Body of pancreas (tissue), 4 donors: ENCODE measurements around the gene NR2C2. TPM values are rescaled to one million over a fixed set of nuclear protein-coding genes. Genes with fewer than 3 reads are reported as not detected.

Experiments used
- ATAC-seq: fragments of 150-250 bp; one replicate; pipeline ENCODE4 v1.9.1; 2016
- DNase-seq, 4 donors: peaks; one replicate each; pipeline ENCODE4 v3.0.0-alpha.2; 2019
- H3K27ac ChIP-seq, 4 donors: fragments of 200-600 bp; sonication (generic); 1 replicate in 3 of 4; 2 replicates in 1 of 4; pipeline versions ENCODE4 v1.5.1 to v1.6.1; 2016 to 2019; ENCODE audit warnings: mild to moderate bottlenecking in 1 of 4, mixed read lengths in 1 of 4, moderate library complexity in 1 of 4
- H3K27me3 ChIP-seq, 2 donors: fragments of 200-600 bp; sonication (generic); one replicate each; pipeline ENCODE4 v1.6.0; 2016; ENCODE audit warnings: mild to moderate bottlenecking in 1 of 2
- H3K36me3 ChIP-seq, 2 donors: fragments of 200-600 bp; sonication (generic); replicated peaks in 1 of 2; 2 replicates each; pipeline ENCODE4 v1.5.1; 2016; ENCODE audit warnings: low read depth in 2 of 2; ENCODE audit not compliant: insufficient read depth in 1 of 2
- H3K4me1 ChIP-seq: fragments of 200-600 bp; sonication (generic); one replicate; pipeline ENCODE4 v1.6.0; 2016
- H3K4me3 ChIP-seq, 2 donors: fragments of 200-600 bp; sonication (generic); 1 replicate in 1 of 2; 2 replicates in 1 of 2; pipeline ENCODE4 v1.5.1; 2016 to 2019
- H3K9me3 ChIP-seq, 3 donors: fragments of 200-600 bp; sonication (generic); 1 replicate in 2 of 3; 2 replicates in 1 of 3; pipeline ENCODE4 v1.5.1; 2016
- CTCF ChIP-seq, 7 experiments: fragments of 450-650 bp in 4 of 7; fragments of 200-600 bp in 3 of 7; sonication (generic) in 3 of 7; IDR thresholded peaks; one replicate each; pipeline ENCODE4 v1.5.1; 2016 to 2019; ENCODE audit warnings: antibody characterized with exemption in 7 of 7
- POLR2A ChIP-seq, 3 donors: fragments of 450-650 bp; IDR thresholded peaks; one replicate each; pipeline ENCODE4 v1.6.1; 2016; ENCODE audit warnings: antibody characterized with exemption in 3 of 3, mild to moderate bottlenecking in 2 of 3
- WGBS, 2 donors: methylation state at CpG; one replicate each; pipeline ENCODE4 v1.1.5; 2017; 5-methylcytosine and 5-hydroxymethylcytosine counted together
- intact Hi-C: fragments of 100-400 bp; cut with DNase I; formaldehyde crosslinking; loops from one replicate; pipeline ENCODE4 v1.15.1; 2023
- total RNA-seq, 2 donors: library from RNA; depleted of rRNA; stranded (reverse); fragments of >200 nt; gene quantifications; one replicate each; pipeline ENCODE4 v1.1.0, GENCODE V29; 2016

Gene NR2C2
- total RNA-seq, 2 donors from 2014 or later, result 16.9 to 22.1 TPM

- intact Hi-C loops, result no loop called here
- TF ChIP-seq CTCF (IDR thresholded peaks at IDR 0.05), result no peak
- TF ChIP-seq POLR2A (IDR thresholded peaks at IDR 0.05), result no peak
- no peak for ATAC-seq
- 90 to 93% methylated on average over 3 of the region's 3 CpGs for WGBS, 2 donors
- H3K4me1 ChIP-seq, result peaks cover 16% of the 10 kb centered on the region
- no peak overlapping the region for H3K27ac ChIP-seq
- H3K9me3 ChIP-seq, result no peaks in the 10 kb centered on the region
- no peak overlapping the region for H3K4me3 ChIP-seq
- no peaks in the 10 kb centered on the region for H3K27me3 ChIP-seq
- peaks cover 0 to 4% of the 10 kb centered on the region in 2 donors for H3K36me3 ChIP-seq
- no peak for DNase-seq
Observed at GRCh38 chr3:15060029-15060428, 112.6 kb downstream of the NR2C2 start.

- no peak for DNase-seq
- Histone ChIP-seq H3K36me3 (peaks cover 0 to 3% of the 10 kb centered on the region in 2 donors), H3K4me3 (no peak overlapping the region), H3K27ac (no peak overlapping the region), H3K4me1 (peaks cover 19% of the 10 kb centered on the region), H3K9me3 (no peaks in the 10 kb centered on the region), H3K27me3 (no peaks in the 10 kb centered on the region)
- intact Hi-C loops, result no loop called here
- 79 to 85% methylated on average over 4 of the region's 4 CpGs for WGBS, 2 donors
- ATAC-seq, result no peak
- TF ChIP-seq POLR2A (IDR thresholded peaks at IDR 0.05) (no peak), CTCF (IDR thresholded peaks at IDR 0.05) (no peak)
Observed at GRCh38 chr3:15063238-15063637, 115.9 kb downstream of the NR2C2 start.

GRCh38 chr3:15063656-15064286 lies 116.4 kb downstream of the NR2C2 start:
- Histone ChIP-seq H3K27ac (no peak overlapping the region), H3K4me1 (peaks cover 19% of the 10 kb centered on the region), H3K4me3 (peak overlapping the region; percentile 48 to 71), H3K9me3 (no peaks in the 10 kb centered on the region), H3K27me3 (no peaks in the 10 kb centered on the region), H3K36me3 (peaks cover 0 to under 1% of the 10 kb centered on the region in 2 donors)
- intact Hi-C loops, result no loop called here
- TF ChIP-seq POLR2A (IDR thresholded peaks at IDR 0.05), result no peak
- TF ChIP-seq CTCF (IDR thresholded peaks at IDR 0.05), result no peak
- ATAC-seq, result no peak
- no peak for DNase-seq
- 81 to 82% methylated on average over 12 to 13 of the region's 13 CpGs for WGBS, 2 donors

- ATAC-seq (peak; percentile 30), DNase-seq (peak in 3 of 4 donors; percentile 28 to 35 (median 29))
- no peaks in the 10 kb centered on the region for H3K27me3 ChIP-seq
- no peak for TF ChIP-seq CTCF (IDR thresholded peaks at IDR 0.05)
- no peak for TF ChIP-seq POLR2A (IDR thresholded peaks at IDR 0.05)
- H3K4me3 ChIP-seq, result peak overlapping the region; percentile 48 to 71
- H3K27ac ChIP-seq, result peak overlapping the region in 3 of 4 donors; percentile 58 to 88 (median 80)
- H3K4me1 ChIP-seq, result peaks cover 19% of the 10 kb centered on the region
- WGBS, 2 donors, result 1% methylated on average over 24 to 25 of the region's 25 CpGs
- intact Hi-C loops, result no loop called here
- H3K36me3 ChIP-seq, result no peaks in the 10 kb centered on the region
- no peaks in the 10 kb centered on the region for H3K9me3 ChIP-seq
Observed at GRCh38 chr3:15064299-15064834, 117.0 kb downstream of the NR2C2 start.
